ENCODE measurements around the gene POR. TPM values are rescaled to one million over a fixed set of nuclear protein-coding genes. Genes with fewer than 3 reads are reported as not detected.
A peak's percentile ranks its signal among the peaks of the same experiment; 100 is the strongest.
"Not testable (repeated sequence)": the region's sequence is repeated elsewhere in the genome, so short reads cannot be mapped to it uniquely, and the experiment has no call there.

Gene POR
- total and polyA plus RNA-seq, 7 experiments from 2014 or later = 41.6 to 72.3 (median 69.2) TPM

GRCh38 chr7:75881436-75882095 is 33.4 kb upstream of the POR start:
- CTCF ChIA-PET = no interaction called here
- Histone ChIP-seq H3K27ac (ENCODE audit: low read depth, low read length) (no peak overlapping the region), H3K27me3 (ENCODE audit: control insufficient read depth in 2 of 2, insufficient read depth in 2 of 2, low read length in 2 of 2) (no peaks in the 10 kb centered on the region), H3K4me1 (ENCODE audit: control insufficient read depth in 2 of 2, insufficient read depth in 2 of 2, low read length in 2 of 2) (peaks cover 16 to 20% of the 10 kb centered on the region in 2 donors), H3K36me3 (ENCODE audit: control insufficient read depth in 2 of 3, insufficient read depth in 3 of 3, low read length in 3 of 3) (peaks cover 16 to 56% (median 26%) of the 10 kb centered on the region in 3 experiments), H3K9me3 (ENCODE audit: control insufficient read depth in 2 of 3, low read length in 3 of 3) (no peaks in the 10 kb centered on the region), H3K4me3 (ENCODE audit: low read length) (no peak overlapping the region)
- Mint-ChIP-seq H3K9me3 (peaks cover 0 to 5% (median 0%) of the 10 kb centered on the region in 11 donors), H3K4me1 (peaks cover 26 to 46% (median 34%) of the 10 kb centered on the region in 7 donors), H3K4me3 (peak overlapping the region in 4 of 10 donors; percentile 4 to 97 (median 28)), H3K36me3 (peaks cover 5 to 32% (median 16%) of the 10 kb centered on the region in 5 donors), H3K27ac (peak overlapping the region in 6 of 9 donors; percentile 64 to 99 (median 78)), H3K27me3 (no peaks in the 10 kb centered on the region)
- no peak for DNase-seq
- no peak for ATAC-seq
- POLR2A ChIA-PET = interaction anchor here (1.9 kb wide), 1 partner anchor 33 kb away, joined by 5 read pairs; no protein-coding TSS in a partner anchor
- intact Hi-C loops (cut with micrococcal nuclease) = no loop called here

- DNase-seq; intact Hi-C loops (cut with micrococcal nuclease); H3K4me3 ChIP-seq (ENCODE audit: low read length); ATAC-seq; H3K27me3 ChIP-seq (ENCODE audit: control insufficient read depth in 2 of 2, insufficient read depth in 2 of 2, low read length in 2 of 2); H3K4me3 Mint-ChIP-seq; H3K9me3 Mint-ChIP-seq; H3K27ac ChIP-seq (ENCODE audit: low read depth, low read length); H3K27me3 Mint-ChIP-seq; POLR2A ChIA-PET; H3K9me3 ChIP-seq (ENCODE audit: control insufficient read depth in 2 of 3, low read length in 3 of 3): not testable (repeated sequence)
- Mint-ChIP-seq H3K36me3 (peaks cover 6 to 36% (median 16%) of the 10 kb centered on the region in 5 donors), H3K4me1 (peaks cover 21 to 39% (median 27%) of the 10 kb centered on the region in 7 donors), H3K27ac (peak overlapping the region in 2 of 9 donors; percentile 16 to 28)
- Histone ChIP-seq H3K4me1 (ENCODE audit: control insufficient read depth in 2 of 2, insufficient read depth in 2 of 2, low read length in 2 of 2) (peaks cover 12 to 15% of the 10 kb centered on the region in 2 donors), H3K36me3 (ENCODE audit: control insufficient read depth in 2 of 3, insufficient read depth in 3 of 3, low read length in 3 of 3) (peaks cover 16 to 69% (median 28%) of the 10 kb centered on the region in 3 experiments)
- CTCF ChIA-PET = interaction anchor here (0.6 kb wide), 1 partner anchor 56 kb away, joined by 3 read pairs; no protein-coding TSS in a partner anchor
Observed at GRCh38 chr7:75883265-75883824, 31.6 kb upstream of the POR start.

- peaks cover 0 to 2% (median 0%) of the 10 kb centered on the region in 11 donors for H3K9me3 Mint-ChIP-seq
- H3K27ac Mint-ChIP-seq = no peak overlapping the region
- Histone ChIP-seq H3K27ac (ENCODE audit: low read depth, low read length) (no peak overlapping the region), H3K27me3 (ENCODE audit: control insufficient read depth in 2 of 2, insufficient read depth in 2 of 2, low read length in 2 of 2) (no peaks in the 10 kb centered on the region), H3K9me3 (ENCODE audit: control insufficient read depth in 2 of 3, low read length in 3 of 3) (no peaks in the 10 kb centered on the region), H3K4me3 (ENCODE audit: low read length) (no peak overlapping the region), H3K4me1 (ENCODE audit: control insufficient read depth in 2 of 2, insufficient read depth in 2 of 2, low read length in 2 of 2) (peaks cover 10 to 11% of the 10 kb centered on the region in 2 donors), H3K36me3 (ENCODE audit: control insufficient read depth in 2 of 3, insufficient read depth in 3 of 3, low read length in 3 of 3) (peaks cover 16 to 76% (median 29%) of the 10 kb centered on the region in 3 experiments)
- H3K36me3 Mint-ChIP-seq = peaks cover 6 to 41% (median 13%) of the 10 kb centered on the region in 5 donors
- H3K27me3 Mint-ChIP-seq = no peaks in the 10 kb centered on the region
- ChIA-PET CTCF (interaction anchor here (0.7 kb wide), 1 partner anchor 16 kb away, joined by 3 read pairs; no protein-coding TSS in a partner anchor), POLR2A (interaction anchor here (0.7 kb wide), 1 partner anchor 40 kb away, joined by 3 read pairs; no protein-coding TSS in a partner anchor)
- DNase-seq (no peak), ATAC-seq (no peak)
- no peak overlapping the region for H3K4me3 Mint-ChIP-seq
- H3K4me1 Mint-ChIP-seq = peaks cover 16 to 35% (median 26%) of the 10 kb centered on the region in 7 donors
- intact Hi-C loops (cut with micrococcal nuclease) = no loop called here
Observed at GRCh38 chr7:75884476-75884875, 30.5 kb upstream of the POR start.

GRCh38 chr7:75885036-75885435 is 29.9 kb upstream of the POR start:
- H3K36me3 ChIP-seq (ENCODE audit: control insufficient read depth in 2 of 3, insufficient read depth in 3 of 3, low read length in 3 of 3) = peaks cover 16 to 80% (median 29%) of the 10 kb centered on the region in 3 experiments
- ATAC-seq = no peak
- peaks cover 8 to 9% of the 10 kb centered on the region in 2 donors for H3K4me1 ChIP-seq (ENCODE audit: control insufficient read depth in 2 of 2, insufficient read depth in 2 of 2, low read length in 2 of 2)
- no peaks in the 10 kb centered on the region for H3K27me3 ChIP-seq (ENCODE audit: control insufficient read depth in 2 of 2, insufficient read depth in 2 of 2, low read length in 2 of 2)
- no peaks in the 10 kb centered on the region for H3K9me3 ChIP-seq (ENCODE audit: control insufficient read depth in 2 of 3, low read length in 3 of 3)
- no peak overlapping the region for H3K4me3 Mint-ChIP-seq
- peaks cover 11 to 30% (median 20%) of the 10 kb centered on the region in 7 donors for H3K4me1 Mint-ChIP-seq
- H3K27ac Mint-ChIP-seq = no peak overlapping the region
- DNase-seq = no peak
- H3K27ac ChIP-seq (ENCODE audit: low read depth, low read length) = no peak overlapping the region
- ChIA-PET POLR2A (interaction anchor here (0.7 to 1.9 kb wide), 2 partner anchors 29 to 40 kb away, joined by 3 to 7 read pairs; no protein-coding TSS in a partner anchor), CTCF (interaction anchor here (0.7 kb wide), 1 partner anchor 16 kb away, joined by 3 read pairs; no protein-coding TSS in a partner anchor)
- H3K36me3 Mint-ChIP-seq = peaks cover 6 to 41% (median 10%) of the 10 kb centered on the region in 5 donors
- no peaks in the 10 kb centered on the region for H3K27me3 Mint-ChIP-seq
- no peak overlapping the region for H3K4me3 ChIP-seq (ENCODE audit: low read length)
- no peaks in the 10 kb centered on the region for H3K9me3 Mint-ChIP-seq
- intact Hi-C loops (cut with micrococcal nuclease) = no loop called here

GRCh38 chr7:75887669-75888369 is 27.1 kb upstream of the POR start:
- Mint-ChIP-seq H3K9me3 (no peaks in the 10 kb centered on the region), H3K36me3 (peaks cover 0 to 25% (median 6%) of the 10 kb centered on the region in 5 donors), H3K4me1 (peaks cover 0 to 6% (median 4%) of the 10 kb centered on the region in 7 donors), H3K27ac (peak overlapping the region in 1 of 9 donors; percentile 56), H3K27me3 (no peaks in the 10 kb centered on the region), H3K4me3 (no peak overlapping the region)
- H3K27me3 ChIP-seq (ENCODE audit: control insufficient read depth in 2 of 2, insufficient read depth in 2 of 2, low read length in 2 of 2) = no peaks in the 10 kb centered on the region
- no peaks in the 10 kb centered on the region for H3K4me1 ChIP-seq (ENCODE audit: control insufficient read depth in 2 of 2, insufficient read depth in 2 of 2, low read length in 2 of 2)
- intact Hi-C loops (cut with micrococcal nuclease) = no loop called here
- DNase-seq (no peak), ATAC-seq (peak; percentile 6)
- H3K27ac ChIP-seq (ENCODE audit: low read depth, low read length) = no peak overlapping the region
- no peaks in the 10 kb centered on the region for H3K9me3 ChIP-seq (ENCODE audit: control insufficient read depth in 2 of 3, low read length in 3 of 3)
- CTCF ChIA-PET = no interaction called here
- POLR2A ChIA-PET = interaction anchor here (2.2 kb wide), 1 partner anchor 9 kb away, joined by 4 read pairs; the partner anchor contains the start of gene RHBDD2
- H3K36me3 ChIP-seq (ENCODE audit: control insufficient read depth in 2 of 3, insufficient read depth in 3 of 3, low read length in 3 of 3) = peaks cover 1 to 63% (median 20%) of the 10 kb centered on the region in 3 experiments
- H3K4me3 ChIP-seq (ENCODE audit: low read length) = no peak overlapping the region

GRCh38 chr7:75888464-75889222 is 26.3 kb upstream of the POR start:
- Histone ChIP-seq H3K4me1 (ENCODE audit: control insufficient read depth in 2 of 2, insufficient read depth in 2 of 2, low read length in 2 of 2) (no peaks in the 10 kb centered on the region), H3K36me3 (ENCODE audit: control insufficient read depth in 2 of 3, insufficient read depth in 3 of 3, low read length in 3 of 3) (peaks cover 0 to 55% (median 15%) of the 10 kb centered on the region in 3 experiments), H3K27me3 (ENCODE audit: control insufficient read depth in 2 of 2, insufficient read depth in 2 of 2, low read length in 2 of 2) (no peaks in the 10 kb centered on the region), H3K4me3 (ENCODE audit: low read length) (no peak overlapping the region), H3K9me3 (ENCODE audit: control insufficient read depth in 2 of 3, low read length in 3 of 3) (no peaks in the 10 kb centered on the region), H3K27ac (ENCODE audit: low read depth, low read length) (no peak overlapping the region)
- Mint-ChIP-seq H3K27me3 (no peaks in the 10 kb centered on the region), H3K4me3 (peak overlapping the region in 1 of 10 donors; percentile 0), H3K9me3 (no peaks in the 10 kb centered on the region), H3K36me3 (peaks cover 0 to 23% (median 6%) of the 10 kb centered on the region in 5 donors), H3K4me1 (peaks cover 0 to 5% (median 3%) of the 10 kb centered on the region in 7 donors), H3K27ac (peak overlapping the region in 4 of 9 donors; percentile 23 to 70 (median 48))
- ATAC-seq (peak; percentile 16), DNase-seq (no peak)
- intact Hi-C loops (cut with micrococcal nuclease) = no loop called here
- ChIA-PET CTCF (no interaction called here), POLR2A (interaction anchor here (2.2 kb wide), 1 partner anchor 10 kb away, joined by 4 read pairs; the partner anchor contains the start of gene RHBDD2)

Data from naive thymus-derived CD4-positive, alpha-beta T cell (primary cell).